NCI-H1436 (cell line): ENCODE measurements around the gene BIVM.

Experiments used
- DNase-seq: peaks from one replicate; lab custom pipeline; 2025; lab: John Stamatoyannopoulos, UW

Gene BIVM

GRCh38 chr13:102881819-102882686, 83.1 kb downstream of the BIVM start:
- no peak for DNase-seq
